GM19372 (cell line): ENCODE data around the gene PACSIN3.
"Not testable (repeated sequence)": the region's sequence is repeated elsewhere in the genome, so short reads cannot be mapped to it uniquely, and the experiment has no call there.

ENCODE experiments used
- ATAC-seq: cut with Tn5 transposase; IDR thresholded peaks from one replicate; pipeline ENCODE4 v1.9.1; 2021; ENCODE audit warnings: mild to moderate bottlenecking, low read depth, moderate library complexity; ENCODE audit not compliant: unreplicated experiment

The PACSIN3 gene

GRCh38 chr11:47198161-47198560 is 11.9 kb upstream of the PACSIN3 start:
- ATAC-seq = not testable (repeated sequence)

- ATAC-seq = no peak
Measured at GRCh38 chr11:47192111-47192510, 5.9 kb upstream of the PACSIN3 start.

- ATAC-seq = not testable (repeated sequence)
Measured at GRCh38 chr11:47191137-47191536, 4.9 kb upstream of the PACSIN3 start.

- ATAC-seq = no peak
Measured at GRCh38 chr11:47189100-47189834, 3.0 kb upstream of the PACSIN3 start.

- ATAC-seq = no peak
Measured at GRCh38 chr11:47188259-47188658, 2.0 kb upstream of the PACSIN3 start.

- ATAC-seq = no peak
Measured at GRCh38 chr11:47187723-47188122, 1.5 kb upstream of the PACSIN3 start.

GRCh38 chr11:47186700-47187695 is 764 bp upstream of the PACSIN3 start:
- ATAC-seq = peak; percentile 21

GRCh38 chr11:47185305-47186075 is 744 bp downstream of the PACSIN3 start:
- ATAC-seq = peak; percentile 10

GRCh38 chr11:47184711-47185304 is 1.4 kb downstream of the PACSIN3 start:
- ATAC-seq = no peak

GRCh38 chr11:47183969-47184368 is 2.3 kb downstream of the PACSIN3 start:
- ATAC-seq = no peak

GRCh38 chr11:47183031-47183856 is 3.0 kb downstream of the PACSIN3 start:
- ATAC-seq = no peak

GRCh38 chr11:47182380-47182779 is 3.9 kb downstream of the PACSIN3 start:
- no peak for ATAC-seq

GRCh38 chr11:47181271-47181670 is 5.0 kb downstream of the PACSIN3 start:
- no peak for ATAC-seq

- no peak for ATAC-seq
Measured at GRCh38 chr11:47180006-47180787, 6.0 kb downstream of the PACSIN3 start.

- ATAC-seq = no peak
Measured at GRCh38 chr11:47179655-47179991, 6.6 kb downstream of the PACSIN3 start.

GRCh38 chr11:47178737-47179654 is 7.2 kb downstream of the PACSIN3 start:
- ATAC-seq = no peak

GRCh38 chr11:47178316-47178715 is 7.9 kb downstream of the PACSIN3 start:
- no peak for ATAC-seq

GRCh38 chr11:47177846-47178245 is 8.4 kb downstream of the PACSIN3 start:
- no peak for ATAC-seq
